Vagina (tissue), 2 donors: ENCODE results near the gene MPV17. TPM values are rescaled to one million over a fixed set of nuclear protein-coding genes. Genes with fewer than 3 reads are reported as not detected.
"Not testable (repeated sequence)": the region's sequence is repeated elsewhere in the genome, so short reads cannot be mapped to it uniquely, and the experiment has no call there.

Experiments used
- DNase-seq, 2 donors: peaks; one replicate each; pipeline ENCODE4 v3.0.0-alpha.2; 2017; ENCODE audit errors: extremely low spot score in 2 of 2
- H3K27ac ChIP-seq: fragments of 200-600 bp; sonication (generic); one replicate; pipeline ENCODE4 v1.5.1; 2019
- H3K27me3 ChIP-seq: fragments of 200-600 bp; sonication (generic); one replicate; pipeline ENCODE4 v1.5.1; 2019
- H3K36me3 ChIP-seq, 2 donors: fragments of 200-600 bp; sonication (generic); one replicate each; pipeline ENCODE4 v1.5.1; 2017 to 2019
- H3K4me1 ChIP-seq: fragments of 200-600 bp; sonication (generic); one replicate; pipeline ENCODE4 v1.5.1; 2019
- H3K4me3 ChIP-seq, 2 donors: fragments of 200-600 bp; sonication (generic); 1 replicate in 1 of 2; 2 replicates in 1 of 2; pipeline ENCODE4 v1.5.1; 2016 to 2019
- H3K9me3 ChIP-seq: fragments of 200-600 bp; sonication (generic); one replicate; pipeline ENCODE4 v1.5.1; 2019
- POLR2A ChIP-seq, 2 donors: fragments of 450-650 bp; IDR thresholded peaks; one replicate each; pipeline ENCODE4 v1.6.1; 2017; ENCODE audit warnings: antibody characterized with exemption in 2 of 2, mild to moderate bottlenecking in 2 of 2, moderate library complexity in 2 of 2
- POLR2AphosphoS5 ChIP-seq, 2 donors: sonication (generic); formaldehyde crosslinking; IDR thresholded peaks; one replicate each; pipeline ENCODE4 v1.9.0; 2017; ENCODE audit warnings: antibody characterized with exemption in 2 of 2, mild to moderate bottlenecking in 2 of 2, low read depth in 1 of 2; ENCODE audit not compliant: insufficient read depth in 1 of 2
- intact Hi-C: fragments of 100-400 bp; cut with DNase I; formaldehyde crosslinking; loops from one replicate; pipeline ENCODE4 v1.15.1; 2023
- total RNA-seq: library from RNA; depleted of rRNA; stranded (reverse); fragments of >200 nt; gene quantifications from one replicate; pipeline ENCODE4 v1.2.3, GENCODE V29; 2016
- TF ChIP-seq, protein P1 (sequence below), 3 experiments: fragments of 450-650 bp in 2 of 3; fragments of 200-600 bp in 1 of 3; sonication (generic) in 1 of 3; IDR thresholded peaks; one replicate each; pipeline ENCODE4 v1.5.1; 2017 to 2019; ENCODE audit warnings: antibody characterized with exemption in 3 of 3, mild to moderate bottlenecking in 2 of 3, moderate library complexity in 2 of 3

Gene MPV17
- total RNA-seq, 1 donor from 2014 or later, result 55.7 TPM

DNA sequence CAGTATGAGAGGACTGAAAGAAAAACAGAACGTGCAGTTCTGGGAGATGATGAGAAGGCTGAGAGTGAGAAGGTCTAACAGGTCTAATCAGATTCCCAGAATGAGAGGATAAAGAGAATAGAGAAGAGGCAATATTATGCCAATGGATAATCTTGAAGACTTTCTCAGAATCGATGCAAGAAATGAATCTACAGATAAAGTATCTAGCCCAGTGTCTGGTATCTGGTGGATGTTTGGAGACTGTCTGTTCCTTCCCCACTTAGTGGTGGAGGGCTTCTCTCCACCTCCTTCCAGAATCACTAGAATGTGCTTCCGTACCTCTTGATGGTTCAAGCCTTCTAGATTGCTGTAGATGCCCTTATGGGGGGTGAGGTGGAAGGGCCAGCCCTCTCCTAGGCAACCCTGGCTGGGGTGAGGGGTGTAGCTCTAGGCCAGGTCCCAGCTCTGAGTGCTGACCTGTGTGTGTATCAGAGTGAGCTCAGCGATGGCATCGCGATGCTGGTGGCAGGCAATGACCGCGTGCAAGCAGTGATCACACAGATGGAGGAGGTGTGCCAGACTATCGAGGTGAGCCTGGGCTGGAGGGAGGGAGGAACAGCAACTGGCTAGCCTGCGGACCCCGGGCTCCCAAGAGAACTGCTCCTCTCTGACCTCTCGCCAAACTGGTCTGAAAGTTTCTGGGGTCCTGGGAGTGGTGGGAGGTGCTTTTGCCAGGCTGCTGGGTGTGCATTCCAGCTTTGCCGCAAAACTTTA, 18.2 kb downstream of the MPV17 start:
- intact Hi-C loops, result no loop called here
- Histone ChIP-seq H3K36me3 (peaks cover 0 to 4% of the 10 kb centered on the region in 2 donors), H3K27ac (no peak overlapping the region), H3K9me3 (no peaks in the 10 kb centered on the region), H3K4me1 (peaks cover 23% of the 10 kb centered on the region), H3K4me3 (no peak overlapping the region), H3K27me3 (peaks cover 22% of the 10 kb centered on the region)
- TF ChIP-seq POLR2A (IDR thresholded peaks at IDR 0.05) (no peak), POLR2AphosphoS5 (IDR thresholded peaks at IDR 0.05; ENCODE audit: insufficient read depth in 1 of 2, low read depth in 1 of 2) (no peak)
- TF ChIP-seq, protein P1, sequence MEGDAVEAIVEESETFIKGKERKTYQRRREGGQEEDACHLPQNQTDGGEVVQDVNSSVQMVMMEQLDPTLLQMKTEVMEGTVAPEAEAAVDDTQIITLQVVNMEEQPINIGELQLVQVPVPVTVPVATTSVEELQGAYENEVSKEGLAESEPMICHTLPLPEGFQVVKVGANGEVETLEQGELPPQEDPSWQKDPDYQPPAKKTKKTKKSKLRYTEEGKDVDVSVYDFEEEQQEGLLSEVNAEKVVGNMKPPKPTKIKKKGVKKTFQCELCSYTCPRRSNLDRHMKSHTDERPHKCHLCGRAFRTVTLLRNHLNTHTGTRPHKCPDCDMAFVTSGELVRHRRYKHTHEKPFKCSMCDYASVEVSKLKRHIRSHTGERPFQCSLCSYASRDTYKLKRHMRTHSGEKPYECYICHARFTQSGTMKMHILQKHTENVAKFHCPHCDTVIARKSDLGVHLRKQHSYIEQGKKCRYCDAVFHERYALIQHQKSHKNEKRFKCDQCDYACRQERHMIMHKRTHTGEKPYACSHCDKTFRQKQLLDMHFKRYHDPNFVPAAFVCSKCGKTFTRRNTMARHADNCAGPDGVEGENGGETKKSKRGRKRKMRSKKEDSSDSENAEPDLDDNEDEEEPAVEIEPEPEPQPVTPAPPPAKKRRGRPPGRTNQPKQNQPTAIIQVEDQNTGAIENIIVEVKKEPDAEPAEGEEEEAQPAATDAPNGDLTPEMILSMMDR (IDR thresholded peaks at IDR 0.05), result no peak
- no peak for DNase-seq

DNA sequence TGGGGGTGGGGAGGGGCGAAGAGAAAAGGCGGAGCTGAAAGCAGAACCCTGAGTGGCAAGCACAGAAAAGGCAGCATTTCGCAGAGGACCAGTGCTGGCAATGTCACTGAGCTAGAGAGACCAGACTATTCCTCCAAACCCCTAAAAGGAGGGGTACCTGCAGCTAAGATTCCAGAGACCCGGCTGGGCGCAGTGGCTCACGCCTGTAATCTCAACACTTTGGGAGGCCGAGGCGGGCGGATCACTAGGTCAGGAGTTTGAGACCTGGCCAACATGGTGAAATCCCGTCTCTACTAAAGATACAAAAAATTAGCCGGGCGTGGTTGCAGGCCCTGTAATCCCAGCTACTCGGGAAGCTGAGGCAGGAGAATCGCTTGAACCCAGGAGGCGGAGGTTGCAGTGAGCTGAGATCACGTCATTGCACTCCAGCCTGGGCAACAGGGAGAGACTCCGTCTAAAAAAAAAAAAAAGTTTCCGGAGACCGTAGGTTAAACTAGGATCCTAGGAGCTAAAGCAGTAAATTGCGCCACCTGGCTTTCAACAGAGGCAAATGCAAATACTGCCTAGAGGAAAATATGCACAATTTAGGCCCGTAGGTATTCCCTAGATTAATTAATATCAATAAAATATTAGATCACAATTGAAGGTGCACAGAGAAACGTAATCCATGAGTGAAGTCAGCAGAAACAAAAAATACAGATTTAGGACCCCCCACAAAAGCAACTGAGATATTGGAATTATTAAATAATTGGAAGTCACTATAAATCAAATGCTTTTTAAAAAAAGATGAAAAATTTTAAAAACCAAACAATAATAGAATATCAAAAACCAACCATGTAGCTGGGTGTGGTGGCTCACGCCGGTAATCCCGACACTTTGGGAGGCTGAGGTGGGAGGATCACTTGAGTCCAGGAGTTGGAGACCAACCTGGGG, 19.5 kb downstream of the MPV17 start:
- DNase-seq, result no peak
- H3K9me3 ChIP-seq, result no peaks in the 10 kb centered on the region
- H3K4me1 ChIP-seq, result peaks cover 21% of the 10 kb centered on the region
- intact Hi-C loops, result no loop called here
- no peaks in the 10 kb centered on the region for H3K36me3 ChIP-seq
- no peak overlapping the region for H3K27ac ChIP-seq
- TF ChIP-seq POLR2AphosphoS5 (IDR thresholded peaks at IDR 0.05; ENCODE audit: insufficient read depth in 1 of 2, low read depth in 1 of 2) (no peak), POLR2A (IDR thresholded peaks at IDR 0.05) (no peak)
- TF ChIP-seq, protein P1 (IDR thresholded peaks at IDR 0.05), result peak; percentile 68 to 81 (median 69)
- peaks cover 22% of the 10 kb centered on the region for H3K27me3 ChIP-seq
- H3K4me3 ChIP-seq, result peak overlapping the region in 1 of 2 donors; percentile 2

DNA sequence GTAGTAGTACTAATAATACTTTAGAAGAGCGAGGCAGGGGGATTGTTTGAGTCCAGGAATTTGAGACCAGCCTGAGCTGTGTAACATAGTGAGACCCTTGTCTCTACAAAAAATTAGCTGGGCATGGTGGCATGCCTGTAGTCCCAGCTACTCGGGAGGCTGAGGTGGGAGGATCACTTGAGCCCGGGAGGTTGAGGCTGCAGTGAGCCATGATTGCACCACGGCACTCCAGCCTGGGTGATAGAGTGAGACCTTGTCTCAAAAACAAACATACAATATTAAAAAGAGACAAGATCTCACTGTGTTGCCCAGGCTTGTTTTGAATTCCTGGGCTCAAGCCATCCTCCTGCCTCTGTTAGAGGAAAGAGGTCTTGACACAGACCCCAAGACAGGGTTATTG, 22.3 kb downstream of the MPV17 start:
- intact Hi-C loops, result not testable (repeated sequence)

DNA sequence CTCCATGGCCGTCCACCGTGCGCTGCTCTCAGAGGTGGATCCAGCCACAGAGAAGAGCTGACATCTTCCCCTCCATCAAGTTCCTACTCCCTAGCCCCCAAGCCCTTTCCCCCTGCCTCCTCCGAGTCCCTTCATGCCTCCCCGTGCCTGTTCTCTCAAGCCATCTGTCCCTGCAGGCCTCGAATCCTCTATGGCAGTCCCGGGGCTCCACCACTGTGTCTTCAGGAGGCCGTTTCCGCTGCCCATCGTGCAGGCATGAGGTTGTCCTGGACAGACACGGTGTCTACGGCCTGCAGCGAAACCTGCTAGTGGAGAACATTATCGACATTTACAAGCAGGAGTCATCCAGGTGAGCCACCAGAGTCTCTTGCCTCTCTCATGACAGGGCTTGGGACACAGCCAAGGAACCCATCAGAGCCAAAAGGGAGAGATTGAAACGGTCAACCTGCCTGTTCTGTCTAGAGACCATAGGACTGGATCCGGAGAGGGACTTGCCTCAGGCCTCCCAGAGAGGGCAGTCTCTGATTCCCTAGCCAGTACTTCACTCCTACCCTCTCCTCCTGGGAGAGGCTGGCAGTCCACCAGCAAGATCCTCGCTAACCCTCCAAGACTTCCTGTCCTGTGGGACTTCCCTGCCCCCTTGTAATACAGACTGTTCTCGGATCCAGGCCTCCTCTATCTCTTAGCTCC, 24.4 kb downstream of the MPV17 start:
- Histone ChIP-seq H3K9me3 (no peaks in the 10 kb centered on the region), H3K27ac (no peak overlapping the region), H3K27me3 (no peaks in the 10 kb centered on the region), H3K4me3 (no peak overlapping the region), H3K36me3 (no peaks in the 10 kb centered on the region), H3K4me1 (no peaks in the 10 kb centered on the region)
- no peak for DNase-seq
- TF ChIP-seq POLR2AphosphoS5 (IDR thresholded peaks at IDR 0.05; ENCODE audit: insufficient read depth in 1 of 2, low read depth in 1 of 2) (no peak), POLR2A (IDR thresholded peaks at IDR 0.05) (no peak)
- TF ChIP-seq, protein P1 (IDR thresholded peaks at IDR 0.05), result no peak
- intact Hi-C loops, result no loop called here

More for the DNA sequence above, 22.3 kb downstream of the MPV17 start:
- H3K27ac ChIP-seq, DNase-seq, H3K36me3 ChIP-seq, H3K27me3 ChIP-seq, H3K9me3 ChIP-seq, H3K4me3 ChIP-seq, H3K4me1 ChIP-seq: not testable (repeated sequence)

DNA sequence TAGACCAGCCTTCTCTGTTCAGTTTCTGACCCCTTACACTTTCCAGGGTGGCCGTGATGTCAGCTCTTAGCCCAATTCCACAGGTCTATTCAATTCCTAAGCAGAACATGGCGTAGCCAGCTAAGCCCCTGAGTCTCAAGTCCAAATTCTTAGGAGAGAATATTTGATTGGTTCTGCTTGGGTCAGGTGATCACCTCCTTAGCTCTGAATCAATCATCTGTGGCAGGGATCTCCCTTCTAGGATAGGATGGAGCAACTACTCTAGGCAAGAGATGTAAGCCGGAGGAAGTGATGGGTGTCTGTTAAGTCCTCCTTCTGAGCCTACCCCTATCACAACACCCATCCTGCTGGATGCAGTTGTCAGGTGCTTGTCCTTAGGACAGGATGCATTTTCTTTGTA, 25.7 kb downstream of the MPV17 start:
- Histone ChIP-seq H3K27me3 (no peaks in the 10 kb centered on the region), H3K27ac (no peak overlapping the region), H3K36me3 (no peaks in the 10 kb centered on the region), H3K4me3 (no peak overlapping the region), H3K4me1 (no peaks in the 10 kb centered on the region), H3K9me3 (no peaks in the 10 kb centered on the region)
- intact Hi-C loops, result no loop called here
- no peak for DNase-seq
- TF ChIP-seq POLR2AphosphoS5 (IDR thresholded peaks at IDR 0.05; ENCODE audit: insufficient read depth in 1 of 2, low read depth in 1 of 2) (no peak), POLR2A (IDR thresholded peaks at IDR 0.05) (no peak)
- TF ChIP-seq, protein P1 (IDR thresholded peaks at IDR 0.05), result no peak
